GM23338 (cell line): ENCODE results near the gene KATNIP. TPM values are rescaled to one million over a fixed set of nuclear protein-coding genes. Genes with fewer than 3 reads are reported as not detected.

Experiments used
- ATAC-seq: fragments of 200-7000 bp; cut with Tn5 transposase; 3 replicates; pipeline ENCODE4 v1.9.1; 2020
- DNase-seq: peaks from one replicate; pipeline ENCODE4 v3.0.0-alpha.2; 2015; ENCODE audit warnings: low spot score
- H2AFZ ChIP-seq: fragments of 200-600 bp; sonication (generic); 2 replicates; pipeline ENCODE4 v1.8.0; 2016; ENCODE audit warnings: antibody characterized with exemption, mild to moderate bottlenecking, moderate library complexity
- H3F3A ChIP-seq: fragments of 200-600 bp; sonication (generic); replicated peaks from 2 replicates; pipeline ENCODE4 v1.8.0; 2017; ENCODE audit warnings: antibody characterized with exemption, mixed run types, low read depth
- H3K27ac ChIP-seq: fragments of 200-600 bp; sonication (generic); 2 replicates; pipeline ENCODE4 v1.6.1; 2016; ENCODE audit warnings: low read depth
- H3K27me3 ChIP-seq: fragments of 200-600 bp; sonication (generic); 2 replicates; pipeline ENCODE4 v1.8.0; 2016; ENCODE audit warnings: mild to moderate bottlenecking, mixed run types, moderate library complexity; ENCODE audit not compliant: insufficient read depth
- H3K36me3 ChIP-seq: fragments of 200-600 bp; sonication (generic); 2 replicates; pipeline ENCODE4 v1.8.0; 2016; ENCODE audit warnings: mild to moderate bottlenecking; ENCODE audit not compliant: insufficient read depth
- H3K4me1 ChIP-seq: fragments of 200-600 bp; sonication (generic); 2 replicates; pipeline ENCODE4 v1.8.0; 2016; ENCODE audit warnings: mild to moderate bottlenecking, moderate library complexity; ENCODE audit not compliant: insufficient read depth
- H3K4me2 ChIP-seq: fragments of 200-600 bp; sonication (generic); 2 replicates; pipeline ENCODE4 v1.7.1; 2017; ENCODE audit warnings: mixed run types
- H3K4me3 ChIP-seq: fragments of 200-600 bp; sonication (generic); 2 replicates; pipeline ENCODE4 v1.6.1; 2016; ENCODE audit warnings: mixed run types
- H3K79me2 ChIP-seq: fragments of 200-600 bp; sonication (generic); replicated peaks from 2 replicates; pipeline ENCODE4 v1.8.0; 2017; ENCODE audit warnings: mild to moderate bottlenecking; ENCODE audit not compliant: insufficient read depth
- H3K9me2 ChIP-seq: fragments of 200-600 bp; sonication (generic); 2 replicates; pipeline ENCODE4 v1.8.0; 2017; ENCODE audit not compliant: insufficient read depth
- H4K20me1 ChIP-seq: fragments of 200-600 bp; sonication (generic); replicated peaks from 2 replicates; pipeline ENCODE4 v1.8.0; 2017; ENCODE audit warnings: mild to moderate bottlenecking; ENCODE audit not compliant: insufficient read depth
- H3K27ac Mint-ChIP-seq: 2 replicates; pipeline ENCODE4 v1.8.0; 2020; ENCODE audit warnings: inconsistent platforms, mild to moderate bottlenecking, moderate library complexity, mixed read lengths
- H3K27me3 Mint-ChIP-seq: 3 replicates; pipeline ENCODE4 v1.8.0; 2022; ENCODE audit warnings: low read depth, mild to moderate bottlenecking, moderate library complexity, mixed read lengths, inconsistent platforms; ENCODE audit not compliant: insufficient read depth, poor library complexity
- H3K36me3 Mint-ChIP-seq: 3 replicates; pipeline ENCODE4 v1.8.0; 2021; ENCODE audit warnings: low read depth, mild to moderate bottlenecking, inconsistent platforms, moderate library complexity, mixed read lengths
- H3K4me1 Mint-ChIP-seq: 3 replicates; pipeline ENCODE4 v1.8.0; 2020; ENCODE audit warnings: mild to moderate bottlenecking, inconsistent platforms, mixed read lengths
- H3K4me3 Mint-ChIP-seq: 3 replicates; pipeline ENCODE4 v1.8.0; 2021; ENCODE audit warnings: moderate library complexity, mild to moderate bottlenecking, inconsistent platforms, mixed read lengths
- H3K9me3 Mint-ChIP-seq: 3 replicates; pipeline ENCODE4 v1.8.0; 2020; ENCODE audit warnings: moderate library complexity, mild to moderate bottlenecking, inconsistent platforms, mixed read lengths
- CREB1 ChIP-seq: fragments of 250-450 bp; sonication (Bioruptor Pico); IDR thresholded peaks from 2 replicates; pipeline ENCODE4 v1.5.0; 2020; ENCODE audit warnings: low read depth, mild to moderate bottlenecking, moderate library complexity
- EZH2 ChIP-seq: fragments of 200-600 bp; sonication (generic); IDR thresholded peaks from one replicate; pipeline ENCODE4 v1.8.0; 2017; ENCODE audit warnings: antibody characterized with exemption, mild to moderate bottlenecking, low read depth; ENCODE audit not compliant: unreplicated experiment
- EZH2phosphoT487 ChIP-seq: fragments of 200-600 bp; sonication (generic); IDR thresholded peaks from one replicate; pipeline ENCODE4 v1.8.1; 2018; ENCODE audit warnings: antibody characterized with exemption; ENCODE audit not compliant: unreplicated experiment
- JUNB ChIP-seq: IDR thresholded peaks from one replicate; pipeline ENCODE4 v1.6.1; 2016; ENCODE audit warnings: antibody characterized with exemption; ENCODE audit not compliant: unreplicated experiment
- NANOG ChIP-seq: IDR thresholded peaks from 2 replicates; pipeline ENCODE4 v1.6.1; 2016; ENCODE audit warnings: antibody characterized with exemption, borderline replicate concordance
- POLR2AphosphoS5 ChIP-seq: IDR thresholded peaks from 2 replicates; pipeline ENCODE4 v1.6.1; 2016; ENCODE audit warnings: antibody characterized with exemption, low read depth
- STAT1 ChIP-seq: IDR thresholded peaks from one replicate; pipeline ENCODE4 v1.6.1; 2016; ENCODE audit warnings: antibody characterized with exemption; ENCODE audit not compliant: unreplicated experiment
- ZNF331 ChIP-seq: fragments of 250-450 bp; sonication (Bioruptor Pico); IDR thresholded peaks from 2 replicates; pipeline ENCODE4 v1.5.0; 2020; ENCODE audit warnings: low read depth, mild to moderate bottlenecking, moderate library complexity
- polyA plus RNA-seq: library from polyadenylated mRNA; unstranded; fragments of >200 nt; fragmentation: Nextera tagmentation; extraction: Ambion mirVana; gene quantifications from 2 replicates; pipeline ENCODE4 v1.2.1, GENCODE V29; 2016
- total RNA-seq: library from RNA; depleted of rRNA; stranded (reverse); fragments of >200 nt; shearing (Covaris generic); gene quantifications from 2 replicates; pipeline ENCODE4 v1.2.3, GENCODE V29; 2014
- TF ChIP-seq, protein P1 (sequence below): fragments of 250-450 bp; sonication (Bioruptor Pico); IDR thresholded peaks from 2 replicates; pipeline ENCODE4 v1.5.0; 2020; ENCODE audit warnings: mild to moderate bottlenecking, moderate library complexity
- TF ChIP-seq, protein P2 (sequence below): IDR thresholded peaks from 2 replicates; pipeline ENCODE4 v1.6.1; 2016; ENCODE audit warnings: antibody characterized with exemption
- TF ChIP-seq, protein P3 (sequence below), 2 experiments: fragments of 200-600 bp in 1 of 2; sonication (generic) in 1 of 2; conservative IDR thresholded peaks; 2 replicates each; pipeline versions ENCODE4 v1.5.1 to v1.6.1; 2016 to 2017; ENCODE audit warnings: antibody characterized with exemption in 2 of 2, low read depth in 2 of 2, mild to moderate bottlenecking in 2 of 2, moderate library complexity in 1 of 2

Gene KATNIP
- total and polyA plus RNA-seq, 2 experiments from 2014 or later: 7.0 to 11.8 TPM

DNA sequence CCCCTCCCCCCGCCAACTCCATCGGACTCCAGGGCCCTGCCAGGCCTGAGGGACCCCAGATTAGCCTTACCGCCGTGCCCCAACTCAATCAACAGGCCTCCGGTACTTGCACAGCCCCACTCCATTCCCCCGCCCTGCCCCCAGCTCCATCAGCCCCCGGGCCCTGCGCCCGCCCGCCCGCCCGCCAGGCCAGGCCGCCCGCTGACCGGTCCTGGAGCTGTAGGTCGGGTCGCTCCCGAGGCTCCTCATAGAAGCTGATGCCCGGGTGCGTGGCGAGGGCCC lies 539 bp upstream of the KATNIP start (continued):
- TF ChIP-seq, protein P1, sequence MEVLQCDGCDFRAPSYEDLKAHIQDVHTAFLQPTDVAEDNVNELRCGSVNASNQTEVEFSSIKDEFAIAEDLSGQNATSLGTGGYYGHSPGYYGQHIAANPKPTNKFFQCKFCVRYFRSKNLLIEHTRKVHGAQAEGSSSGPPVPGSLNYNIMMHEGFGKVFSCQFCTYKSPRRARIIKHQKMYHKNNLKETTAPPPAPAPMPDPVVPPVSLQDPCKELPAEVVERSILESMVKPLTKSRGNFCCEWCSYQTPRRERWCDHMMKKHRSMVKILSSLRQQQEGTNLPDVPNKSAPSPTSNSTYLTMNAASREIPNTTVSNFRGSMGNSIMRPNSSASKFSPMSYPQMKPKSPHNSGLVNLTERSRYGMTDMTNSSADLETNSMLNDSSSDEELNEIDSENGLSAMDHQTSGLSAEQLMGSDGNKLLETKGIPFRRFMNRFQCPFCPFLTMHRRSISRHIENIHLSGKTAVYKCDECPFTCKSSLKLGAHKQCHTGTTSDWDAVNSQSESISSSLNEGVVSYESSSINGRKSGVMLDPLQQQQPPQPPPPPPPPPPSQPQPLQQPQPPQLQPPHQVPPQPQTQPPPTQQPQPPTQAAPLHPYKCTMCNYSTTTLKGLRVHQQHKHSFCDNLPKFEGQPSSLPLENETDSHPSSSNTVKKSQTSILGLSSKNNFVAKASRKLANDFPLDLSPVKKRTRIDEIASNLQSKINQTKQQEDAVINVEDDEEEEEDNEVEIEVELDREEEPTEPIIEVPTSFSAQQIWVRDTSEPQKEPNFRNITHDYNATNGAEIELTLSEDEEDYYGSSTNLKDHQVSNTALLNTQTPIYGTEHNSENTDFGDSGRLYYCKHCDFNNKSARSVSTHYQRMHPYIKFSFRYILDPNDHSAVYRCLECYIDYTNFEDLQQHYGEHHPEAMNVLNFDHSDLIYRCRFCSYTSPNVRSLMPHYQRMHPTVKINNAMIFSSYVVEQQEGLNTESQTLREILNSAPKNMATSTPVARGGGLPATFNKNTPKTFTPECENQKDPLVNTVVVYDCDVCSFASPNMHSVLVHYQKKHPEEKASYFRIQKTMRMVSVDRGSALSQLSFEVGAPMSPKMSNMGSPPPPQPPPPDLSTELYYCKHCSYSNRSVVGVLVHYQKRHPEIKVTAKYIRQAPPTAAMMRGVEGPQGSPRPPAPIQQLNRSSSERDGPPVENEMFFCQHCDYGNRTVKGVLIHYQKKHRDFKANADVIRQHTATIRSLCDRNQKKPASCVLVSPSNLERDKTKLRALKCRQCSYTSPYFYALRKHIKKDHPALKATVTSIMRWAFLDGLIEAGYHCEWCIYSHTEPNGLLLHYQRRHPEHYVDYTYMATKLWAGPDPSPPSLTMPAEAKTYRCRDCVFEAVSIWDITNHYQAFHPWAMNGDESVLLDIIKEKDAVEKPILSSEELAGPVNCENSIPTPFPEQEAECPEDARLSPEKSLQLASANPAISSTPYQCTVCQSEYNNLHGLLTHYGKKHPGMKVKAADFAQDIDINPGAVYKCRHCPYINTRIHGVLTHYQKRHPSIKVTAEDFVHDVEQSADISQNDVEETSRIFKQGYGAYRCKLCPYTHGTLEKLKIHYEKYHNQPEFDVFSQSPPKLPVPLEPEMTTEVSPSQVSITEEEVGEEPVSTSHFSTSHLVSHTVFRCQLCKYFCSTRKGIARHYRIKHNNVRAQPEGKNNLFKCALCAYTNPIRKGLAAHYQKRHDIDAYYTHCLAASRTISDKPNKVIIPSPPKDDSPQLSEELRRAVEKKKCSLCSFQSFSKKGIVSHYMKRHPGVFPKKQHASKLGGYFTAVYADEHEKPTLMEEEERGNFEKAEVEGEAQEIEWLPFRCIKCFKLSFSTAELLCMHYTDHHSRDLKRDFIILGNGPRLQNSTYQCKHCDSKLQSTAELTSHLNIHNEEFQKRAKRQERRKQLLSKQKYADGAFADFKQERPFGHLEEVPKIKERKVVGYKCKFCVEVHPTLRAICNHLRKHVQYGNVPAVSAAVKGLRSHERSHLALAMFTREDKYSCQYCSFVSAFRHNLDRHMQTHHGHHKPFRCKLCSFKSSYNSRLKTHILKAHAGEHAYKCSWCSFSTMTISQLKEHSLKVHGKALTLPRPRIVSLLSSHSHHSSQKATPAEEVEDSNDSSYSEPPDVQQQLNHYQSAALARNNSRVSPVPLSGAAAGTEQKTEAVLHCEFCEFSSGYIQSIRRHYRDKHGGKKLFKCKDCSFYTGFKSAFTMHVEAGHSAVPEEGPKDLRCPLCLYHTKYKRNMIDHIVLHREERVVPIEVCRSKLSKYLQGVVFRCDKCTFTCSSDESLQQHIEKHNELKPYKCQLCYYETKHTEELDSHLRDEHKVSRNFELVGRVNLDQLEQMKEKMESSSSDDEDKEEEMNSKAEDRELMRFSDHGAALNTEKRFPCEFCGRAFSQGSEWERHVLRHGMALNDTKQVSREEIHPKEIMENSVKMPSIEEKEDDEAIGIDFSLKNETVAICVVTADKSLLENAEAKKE: no peak
- TF ChIP-seq, protein P2, sequence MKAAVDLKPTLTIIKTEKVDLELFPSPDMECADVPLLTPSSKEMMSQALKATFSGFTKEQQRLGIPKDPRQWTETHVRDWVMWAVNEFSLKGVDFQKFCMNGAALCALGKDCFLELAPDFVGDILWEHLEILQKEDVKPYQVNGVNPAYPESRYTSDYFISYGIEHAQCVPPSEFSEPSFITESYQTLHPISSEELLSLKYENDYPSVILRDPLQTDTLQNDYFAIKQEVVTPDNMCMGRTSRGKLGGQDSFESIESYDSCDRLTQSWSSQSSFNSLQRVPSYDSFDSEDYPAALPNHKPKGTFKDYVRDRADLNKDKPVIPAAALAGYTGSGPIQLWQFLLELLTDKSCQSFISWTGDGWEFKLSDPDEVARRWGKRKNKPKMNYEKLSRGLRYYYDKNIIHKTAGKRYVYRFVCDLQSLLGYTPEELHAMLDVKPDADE: no peak
- TF ChIP-seq, protein P3, sequence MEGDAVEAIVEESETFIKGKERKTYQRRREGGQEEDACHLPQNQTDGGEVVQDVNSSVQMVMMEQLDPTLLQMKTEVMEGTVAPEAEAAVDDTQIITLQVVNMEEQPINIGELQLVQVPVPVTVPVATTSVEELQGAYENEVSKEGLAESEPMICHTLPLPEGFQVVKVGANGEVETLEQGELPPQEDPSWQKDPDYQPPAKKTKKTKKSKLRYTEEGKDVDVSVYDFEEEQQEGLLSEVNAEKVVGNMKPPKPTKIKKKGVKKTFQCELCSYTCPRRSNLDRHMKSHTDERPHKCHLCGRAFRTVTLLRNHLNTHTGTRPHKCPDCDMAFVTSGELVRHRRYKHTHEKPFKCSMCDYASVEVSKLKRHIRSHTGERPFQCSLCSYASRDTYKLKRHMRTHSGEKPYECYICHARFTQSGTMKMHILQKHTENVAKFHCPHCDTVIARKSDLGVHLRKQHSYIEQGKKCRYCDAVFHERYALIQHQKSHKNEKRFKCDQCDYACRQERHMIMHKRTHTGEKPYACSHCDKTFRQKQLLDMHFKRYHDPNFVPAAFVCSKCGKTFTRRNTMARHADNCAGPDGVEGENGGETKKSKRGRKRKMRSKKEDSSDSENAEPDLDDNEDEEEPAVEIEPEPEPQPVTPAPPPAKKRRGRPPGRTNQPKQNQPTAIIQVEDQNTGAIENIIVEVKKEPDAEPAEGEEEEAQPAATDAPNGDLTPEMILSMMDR (conservative IDR thresholded peaks at IDR 0.05; ENCODE audit: low read depth in 2 of 2): no peak
- no peak for TF ChIP-seq ZNF331
- TF ChIP-seq EZH2: no peak

DNA sequence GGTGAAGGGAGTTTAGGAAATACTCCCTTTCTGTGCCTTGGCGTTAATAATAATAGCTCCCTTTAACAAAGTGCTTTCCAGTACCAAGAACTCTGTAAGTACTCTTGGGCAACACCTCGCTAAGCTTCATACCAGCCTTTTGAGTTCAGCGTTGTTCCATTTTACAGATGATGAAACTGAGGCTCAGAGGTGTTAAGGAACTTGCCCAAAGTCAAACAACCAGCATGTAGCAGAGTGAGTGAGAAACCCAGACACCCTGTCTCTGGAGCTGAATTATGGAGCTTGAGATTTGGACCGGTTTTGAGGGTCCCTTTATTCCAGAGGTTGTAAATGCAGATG lies 607 bp downstream of the KATNIP start:
- Mint-ChIP-seq H3K27ac (peak overlapping the region; percentile 96), H3K4me3 (peak overlapping the region; percentile 100), H3K36me3 (peaks cover 7% of the 10 kb centered on the region; the same call in 2 of the 3 replicates), H3K4me1 (peaks cover 8% of the 10 kb centered on the region; the same call in 2 of the 3 replicates), H3K27me3 (peaks cover 5% of the 10 kb centered on the region), H3K9me3 (no peaks in the 10 kb centered on the region; the same call in 2 of the 3 replicates)
- no peaks in the 10 kb centered on the region for H3K36me3 ChIP-seq
- TF ChIP-seq POLR2AphosphoS5 (no peak), CREB1 (CRISPR knock-in tag) (no peak), EZH2phosphoT487 (no peak), STAT1 (no peak), JUNB (no peak), NANOG (no peak)
- TF ChIP-seq, protein P2: no peak
- TF ChIP-seq, protein P3 (conservative IDR thresholded peaks at IDR 0.05; ENCODE audit: low read depth in 2 of 2): no peak
- H3K4me1 ChIP-seq: peaks cover 8% of the 10 kb centered on the region
- ATAC-seq (no peak), DNase-seq (no peak)
- H3K27ac ChIP-seq: no peak overlapping the region
- no peaks in the 10 kb centered on the region for H3K27me3 ChIP-seq
- no peaks in the 10 kb centered on the region for H3F3A ChIP-seq
- peak overlapping the region; percentile 94; the same call in 1 of the 2 replicates for H2AFZ ChIP-seq
- peaks cover 27% of the 10 kb centered on the region for H4K20me1 ChIP-seq
- peak overlapping the region; percentile 88 for H3K4me2 ChIP-seq
- no peaks in the 10 kb centered on the region for H3K9me2 ChIP-seq
- H3K4me3 ChIP-seq: peak overlapping the region; percentile 91
- H3K79me2 ChIP-seq: peaks cover 59% of the 10 kb centered on the region
